MM.1S (cell line): ENCODE measurements around the gene PREX1.

ENCODE experiments used
- DNase-seq: peaks from one replicate; pipeline ENCODE4 v3.0.0-alpha.2; 2015
- H2AFZ ChIP-seq: fragments of 300-600 bp; sonication (generic); 2 replicates; pipeline ENCODE4 v1.6.0; 2016; ENCODE audit warnings: antibody characterized with exemption, low read length
- H3F3A ChIP-seq: fragments of 300-600 bp; sonication (generic); 2 replicates; pipeline ENCODE4 v1.6.1; 2016; ENCODE audit warnings: mild to moderate bottlenecking, antibody characterized with exemption, low read length, moderate library complexity, mixed read lengths; ENCODE audit not compliant: insufficient read depth
- H3K27ac ChIP-seq: fragments of 300-600 bp; sonication (generic); 2 replicates; pipeline ENCODE4 v1.5.1; 2016; ENCODE audit warnings: mild to moderate bottlenecking, low read length
- H3K27me3 ChIP-seq: fragments of 300-600 bp; sonication (generic); replicated peaks from 2 replicates; pipeline ENCODE4 v1.6.0; 2016; ENCODE audit warnings: low read length; ENCODE audit not compliant: insufficient read depth
- H3K36me3 ChIP-seq: fragments of 300-600 bp; sonication (generic); replicated peaks from 2 replicates; pipeline ENCODE4 v1.6.1; 2016; ENCODE audit warnings: mild to moderate bottlenecking, low read length, mixed read lengths; ENCODE audit not compliant: insufficient read depth
- H3K4me1 ChIP-seq: fragments of 300-600 bp; sonication (generic); 2 replicates; pipeline ENCODE4 v1.6.1; 2016; ENCODE audit warnings: low read length, mixed read lengths
- H3K4me2 ChIP-seq: fragments of 300-600 bp; sonication (generic); 2 replicates; pipeline ENCODE4 v1.6.0; 2016; ENCODE audit warnings: low read depth, low read length
- H3K4me3 ChIP-seq: fragments of 300-600 bp; sonication (generic); 2 replicates; pipeline ENCODE4 v1.5.1; 2016; ENCODE audit warnings: low read length, mixed read lengths
- H3K79me2 ChIP-seq: fragments of 300-600 bp; sonication (generic); 2 replicates; pipeline ENCODE4 v1.6.1; 2016; ENCODE audit warnings: mixed run types, low read length, mixed read lengths
- H3K9ac ChIP-seq: fragments of 300-600 bp; sonication (generic); 2 replicates; pipeline ENCODE4 v1.6.1; 2016; ENCODE audit warnings: low read length, mixed read lengths
- H3K9me2 ChIP-seq: fragments of 300-600 bp; sonication (generic); replicated peaks from 2 replicates; pipeline ENCODE4 v1.6.1; 2016; ENCODE audit warnings: mild to moderate bottlenecking, low read length, mixed read lengths; ENCODE audit not compliant: insufficient read depth
- H3K9me3 ChIP-seq: fragments of 300-600 bp; sonication (generic); replicated peaks from 2 replicates; pipeline ENCODE4 v1.6.1; 2016; ENCODE audit warnings: mild to moderate bottlenecking, low read length, mixed read lengths; ENCODE audit not compliant: insufficient read depth
- H4K20me1 ChIP-seq: fragments of 300-600 bp; sonication (generic); 2 replicates; pipeline ENCODE4 v1.6.1; 2016; ENCODE audit warnings: mild to moderate bottlenecking, low read length, moderate library complexity, mixed read lengths; ENCODE audit not compliant: insufficient read depth
- CTCF ChIP-seq: fragments of 300-600 bp; sonication (generic); IDR thresholded peaks from 2 replicates; pipeline ENCODE4 v1.5.1; 2016; ENCODE audit warnings: antibody characterized with exemption, low read length, mixed read lengths
- EZH2 ChIP-seq: fragments of 300-600 bp; sonication (generic); optimal IDR thresholded peaks from 2 replicates; pipeline ENCODE3; 2017; ENCODE audit warnings: low read depth, mild to moderate bottlenecking, antibody characterized with exemption, low read length, mixed read lengths
- EZH2phosphoT487 ChIP-seq: fragments of 300-600 bp; sonication (generic); IDR thresholded peaks from 2 replicates; pipeline ENCODE4 v1.6.1; 2018; ENCODE audit warnings: antibody characterized with exemption, low read length

Gene PREX1

GRCh38 chr20:48766961-48767960 lies 60.5 kb downstream of the PREX1 start:
- DNase-seq, result no peak
- TF ChIP-seq CTCF (no peak), EZH2phosphoT487 (no peak), EZH2 (no peak)
- no peak overlapping the region for H3K9ac ChIP-seq
- H3K9me2 ChIP-seq, result no peaks in the 10 kb centered on the region
- no peak overlapping the region for H3K4me3 ChIP-seq
- no peaks in the 10 kb centered on the region for H4K20me1 ChIP-seq
- 0 out of 2 replicates have a peak, but pooled peaks cover 5% of the 10 kb centered on the region for H3K27me3 ChIP-seq
- no peak overlapping the region for H2AFZ ChIP-seq
- H3K79me2 ChIP-seq, result no peaks in the 10 kb centered on the region
- no peak overlapping the region for H3K27ac ChIP-seq
- H3K36me3 ChIP-seq, result no peaks in the 10 kb centered on the region
- no peaks in the 10 kb centered on the region for H3F3A ChIP-seq
- H3K9me3 ChIP-seq, result no peaks in the 10 kb centered on the region
- no peaks in the 10 kb centered on the region for H3K4me1 ChIP-seq
- no peak overlapping the region for H3K4me2 ChIP-seq

GRCh38 chr20:48766205-48766604 lies 61.6 kb downstream of the PREX1 start:
- Histone ChIP-seq H4K20me1 (no peaks in the 10 kb centered on the region), H3K36me3 (no peaks in the 10 kb centered on the region), H3K9ac (no peak overlapping the region), H3K79me2 (no peaks in the 10 kb centered on the region), H3K27me3 (0 out of 2 replicates have a peak, but pooled peaks cover 5% of the 10 kb centered on the region), H3K4me1 (no peaks in the 10 kb centered on the region), H3K4me2 (no peak overlapping the region), H3K9me2 (no peaks in the 10 kb centered on the region), H3K27ac (no peak overlapping the region), H3F3A (no peaks in the 10 kb centered on the region), H2AFZ (no peak overlapping the region), H3K4me3 (no peak overlapping the region), H3K9me3 (no peaks in the 10 kb centered on the region)
- TF ChIP-seq EZH2, result no peak
- no peak for TF ChIP-seq EZH2phosphoT487
- TF ChIP-seq CTCF, result no peak
- no peak for DNase-seq

- H3K9me3 ChIP-seq, result no peaks in the 10 kb centered on the region
- H4K20me1 ChIP-seq, result no peaks in the 10 kb centered on the region
- H3K9ac ChIP-seq, result no peak overlapping the region
- H3K36me3 ChIP-seq, result no peaks in the 10 kb centered on the region
- TF ChIP-seq EZH2phosphoT487 (no peak), CTCF (no peak), EZH2 (no peak)
- no peaks in the 10 kb centered on the region for H3F3A ChIP-seq
- H3K4me3 ChIP-seq, result no peak overlapping the region
- no peaks in the 10 kb centered on the region for H3K9me2 ChIP-seq
- 0 out of 2 replicates have a peak, but pooled peaks cover 5% of the 10 kb centered on the region for H3K27me3 ChIP-seq
- H3K4me2 ChIP-seq, result no peak overlapping the region
- no peaks in the 10 kb centered on the region for H3K79me2 ChIP-seq
- no peak for DNase-seq
- H2AFZ ChIP-seq, result no peak overlapping the region
- H3K27ac ChIP-seq, result no peak overlapping the region
- peaks cover 6% of the 10 kb centered on the region for H3K4me1 ChIP-seq
Measured at GRCh38 chr20:48765359-48765758, 62.4 kb downstream of the PREX1 start.
